GM12864 (cell line): Measurements from ENCODE around the gene OSBPL9.

ENCODE experiments used
- DNase-seq: peaks from one replicate; pipeline ENCODE4 v3.0.0-alpha.2; 2011; ENCODE audit warnings: low read depth
- H3K4me3 ChIP-seq: 2 replicates; pipeline ENCODE4 v1.5.1; 2011; ENCODE audit warnings: mild to moderate bottlenecking, low read depth, low read length, control low read depth
- TF ChIP-seq, protein P1 (sequence below): IDR thresholded peaks from 2 replicates; pipeline ENCODE4 v1.5.1; 2011; ENCODE audit warnings: low read depth, mild to moderate bottlenecking, moderate library complexity, low read length, control low read depth, inconsistent platforms; ENCODE audit errors: missing control alignments

OSBPL9 gene

DNA sequence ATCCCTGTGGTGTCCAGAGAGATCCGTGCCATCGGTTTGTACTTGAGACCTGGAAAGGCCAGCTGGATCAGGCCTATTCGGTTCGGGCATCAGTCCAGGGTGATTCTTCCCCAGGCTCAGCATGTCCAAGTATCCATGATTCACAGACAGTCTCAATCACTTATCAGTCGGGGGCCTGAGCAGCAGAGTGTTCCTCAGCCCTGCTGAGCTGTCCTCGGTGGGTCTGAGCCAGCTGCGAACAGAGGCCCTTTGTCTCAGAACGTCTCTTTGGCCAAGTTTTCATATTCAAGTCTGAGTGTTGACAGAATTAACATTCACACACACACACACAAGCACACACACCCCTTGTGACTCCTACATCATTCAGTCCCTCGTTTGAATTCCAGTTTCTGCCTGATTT, 33.4 kb upstream of the OSBPL9 start:
- no peak for DNase-seq
- TF ChIP-seq, protein P1, sequence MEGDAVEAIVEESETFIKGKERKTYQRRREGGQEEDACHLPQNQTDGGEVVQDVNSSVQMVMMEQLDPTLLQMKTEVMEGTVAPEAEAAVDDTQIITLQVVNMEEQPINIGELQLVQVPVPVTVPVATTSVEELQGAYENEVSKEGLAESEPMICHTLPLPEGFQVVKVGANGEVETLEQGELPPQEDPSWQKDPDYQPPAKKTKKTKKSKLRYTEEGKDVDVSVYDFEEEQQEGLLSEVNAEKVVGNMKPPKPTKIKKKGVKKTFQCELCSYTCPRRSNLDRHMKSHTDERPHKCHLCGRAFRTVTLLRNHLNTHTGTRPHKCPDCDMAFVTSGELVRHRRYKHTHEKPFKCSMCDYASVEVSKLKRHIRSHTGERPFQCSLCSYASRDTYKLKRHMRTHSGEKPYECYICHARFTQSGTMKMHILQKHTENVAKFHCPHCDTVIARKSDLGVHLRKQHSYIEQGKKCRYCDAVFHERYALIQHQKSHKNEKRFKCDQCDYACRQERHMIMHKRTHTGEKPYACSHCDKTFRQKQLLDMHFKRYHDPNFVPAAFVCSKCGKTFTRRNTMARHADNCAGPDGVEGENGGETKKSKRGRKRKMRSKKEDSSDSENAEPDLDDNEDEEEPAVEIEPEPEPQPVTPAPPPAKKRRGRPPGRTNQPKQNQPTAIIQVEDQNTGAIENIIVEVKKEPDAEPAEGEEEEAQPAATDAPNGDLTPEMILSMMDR: no peak
- no peak overlapping the region for H3K4me3 ChIP-seq

DNA sequence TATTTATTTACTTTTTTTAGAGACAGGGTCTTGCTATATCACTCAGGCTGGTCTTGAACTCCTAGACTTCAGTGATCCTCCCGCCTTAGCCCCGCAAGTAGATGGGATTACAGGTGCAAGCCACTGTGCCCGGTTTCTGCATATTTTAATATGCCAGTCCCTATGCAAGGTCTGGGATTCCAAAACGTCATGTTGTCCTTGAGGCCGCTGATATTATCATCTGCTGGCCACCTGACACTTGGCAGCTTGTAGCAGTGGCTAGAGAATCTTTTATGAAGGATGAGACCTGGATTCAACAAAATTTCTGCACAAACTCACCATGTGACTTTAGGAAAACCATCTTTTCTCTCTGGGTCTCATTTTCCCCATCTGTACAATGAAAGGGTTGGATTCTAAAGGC, 32.9 kb upstream of the OSBPL9 start:
- no peak overlapping the region for H3K4me3 ChIP-seq
- no peak for DNase-seq
- TF ChIP-seq, protein P1: no peak

DNA sequence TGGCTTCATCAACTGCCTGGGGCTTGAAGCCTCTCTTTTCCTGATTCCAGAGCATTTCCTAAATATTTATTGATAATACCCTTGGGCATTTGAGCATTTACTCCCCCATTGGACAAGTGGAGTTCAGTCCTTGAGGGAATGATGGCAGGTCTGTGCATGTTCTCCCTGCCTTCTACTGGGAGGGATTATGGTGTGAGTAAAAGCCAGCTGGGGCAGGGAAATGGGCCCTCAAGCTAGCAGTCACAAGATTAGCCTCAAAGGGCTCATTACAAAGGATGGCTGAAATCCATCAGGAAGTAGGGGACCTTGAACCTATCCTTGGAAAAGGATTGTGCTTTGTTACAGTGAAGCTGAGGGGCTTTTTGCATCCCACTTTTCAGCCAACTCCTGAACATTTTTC, 24.2 kb upstream of the OSBPL9 start:
- DNase-seq: no peak
- TF ChIP-seq, protein P1: no peak
- H3K4me3 ChIP-seq: no peak overlapping the region

DNA sequence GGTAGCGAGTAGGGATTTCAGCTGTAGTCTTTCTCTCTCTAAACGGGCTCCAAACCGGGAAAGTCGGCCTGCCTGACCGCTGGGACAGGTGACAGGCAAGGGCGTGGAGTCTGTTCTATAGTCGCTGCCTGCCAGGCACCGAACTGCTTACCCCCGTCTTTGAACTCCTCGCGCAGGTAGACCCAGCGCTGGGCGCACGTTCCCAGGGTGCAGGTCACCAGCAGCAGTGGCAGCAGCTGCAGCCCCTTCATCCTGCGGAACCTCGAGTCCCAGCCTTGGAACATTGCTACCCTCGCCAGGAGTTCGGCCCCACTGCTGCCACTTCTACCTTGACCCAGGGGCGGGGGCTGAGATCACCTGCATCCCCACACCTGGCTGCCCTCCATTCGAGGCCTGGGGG, 22.2 kb upstream of the OSBPL9 start:
- H3K4me3 ChIP-seq: no peak overlapping the region
- no peak for DNase-seq
- TF ChIP-seq, protein P1: no peak

DNA sequence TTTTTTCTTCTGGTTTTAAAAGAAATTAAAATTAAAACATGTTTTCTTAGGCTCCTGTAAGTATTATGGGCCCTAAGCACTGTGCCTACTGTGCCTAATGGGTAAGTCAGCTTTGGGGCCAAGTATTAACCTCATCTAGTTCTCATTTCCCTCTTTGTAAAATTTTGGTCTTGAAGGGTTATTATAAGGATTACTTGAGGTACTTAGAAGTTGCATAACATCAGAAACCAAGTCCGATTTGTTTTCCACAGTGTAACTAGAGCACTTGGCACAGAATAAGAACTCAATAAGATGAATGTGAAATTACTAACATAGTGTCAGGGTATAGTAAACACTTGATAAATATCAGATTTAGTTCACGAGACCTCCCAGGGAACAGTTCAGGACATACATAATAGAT, 16.4 kb upstream of the OSBPL9 start:
- TF ChIP-seq, protein P1: no peak
- no peak for DNase-seq
- no peak overlapping the region for H3K4me3 ChIP-seq

DNA sequence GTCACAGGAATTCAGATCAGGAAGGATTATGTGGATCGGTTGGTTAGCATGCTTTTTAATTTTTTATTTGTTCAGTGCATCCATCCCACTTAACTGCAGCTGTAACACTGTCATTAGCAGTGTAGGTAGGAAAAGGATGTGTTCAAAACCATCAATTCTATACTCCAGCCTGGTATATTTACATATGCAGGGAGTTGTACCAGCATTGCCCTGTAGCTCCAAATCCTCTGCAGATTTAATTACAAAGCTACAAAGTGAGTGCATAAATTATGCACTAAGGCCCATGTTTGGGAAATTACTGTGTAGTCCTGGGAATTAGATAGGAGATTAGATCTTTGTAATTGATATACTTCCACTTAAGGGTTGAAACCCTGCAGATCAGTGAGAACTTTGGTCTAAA, 15.9 kb upstream of the OSBPL9 start:
- no peak overlapping the region for H3K4me3 ChIP-seq
- no peak for DNase-seq
- TF ChIP-seq, protein P1: no peak

DNA sequence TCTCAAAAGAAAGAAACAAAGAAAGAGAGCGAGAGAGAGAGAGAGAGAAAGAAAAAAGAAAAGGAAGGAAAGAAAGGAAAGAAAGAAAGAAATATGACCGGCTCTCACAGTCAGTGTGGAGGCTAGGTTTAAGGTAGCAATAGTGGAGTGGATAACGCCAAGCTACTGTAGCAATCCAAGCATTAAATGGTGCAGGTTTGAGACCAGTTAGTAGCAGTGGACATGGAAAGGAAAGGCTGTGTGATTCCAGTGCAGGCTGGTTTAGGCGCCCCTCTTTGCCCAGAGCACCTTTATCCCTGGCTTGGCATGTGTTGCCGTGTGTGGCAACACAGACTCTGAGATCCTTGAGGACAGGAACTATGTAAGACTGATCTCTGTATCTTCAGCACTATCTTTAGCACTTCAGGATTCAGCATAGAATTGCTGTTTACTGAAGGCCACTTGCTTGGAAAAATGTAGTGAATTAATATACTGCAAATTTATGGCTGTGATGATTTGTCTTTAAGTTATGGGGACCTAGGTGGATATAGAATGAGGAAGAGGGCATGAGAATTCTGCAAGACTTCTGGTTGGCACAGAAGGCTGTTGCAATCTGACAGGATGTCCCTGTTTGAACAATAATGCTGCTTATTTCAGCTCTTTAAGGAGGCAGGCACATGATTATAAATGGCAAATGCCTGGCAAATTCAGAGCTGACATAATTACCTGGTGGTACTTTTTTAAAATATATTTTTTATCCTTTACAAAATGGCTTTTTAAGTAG, 10.8 kb upstream of the OSBPL9 start:
- no peak for DNase-seq
- TF ChIP-seq, protein P1: no peak
- no peak overlapping the region for H3K4me3 ChIP-seq
